Fibroblast of upper back skin (primary cell): ENCODE data around the gene XRCC4.
A peak's percentile ranks its signal among the peaks of the same experiment; 100 is the strongest.
"Not testable (repeated sequence)": the region's sequence is repeated elsewhere in the genome, so short reads cannot be mapped to it uniquely, and the experiment has no call there.

Experiments
- DNase-seq: peaks from one replicate; pipeline ENCODE4 v3.0.0-alpha.2; 2013

The XRCC4 gene

DNA sequence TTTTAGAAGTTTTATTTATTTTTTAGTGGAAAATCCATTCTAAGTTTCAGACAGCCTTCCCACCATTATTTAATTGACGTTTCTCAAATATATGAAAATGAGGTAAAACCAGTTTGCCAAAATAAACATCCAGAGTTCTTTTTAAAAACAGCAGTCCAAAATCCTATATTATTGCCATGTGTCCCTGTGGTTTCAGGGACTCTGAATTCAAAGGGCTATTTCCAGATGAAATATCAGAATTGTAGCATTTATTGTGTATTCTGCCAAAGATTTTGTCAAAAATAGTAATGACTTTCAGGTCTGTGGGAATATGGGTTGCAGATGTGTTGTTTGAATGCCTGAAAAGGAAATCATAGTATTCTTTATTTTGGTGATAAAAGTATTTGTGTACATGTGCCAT is 41.6 kb downstream of the XRCC4 start:
- DNase-seq, result no peak

DNA sequence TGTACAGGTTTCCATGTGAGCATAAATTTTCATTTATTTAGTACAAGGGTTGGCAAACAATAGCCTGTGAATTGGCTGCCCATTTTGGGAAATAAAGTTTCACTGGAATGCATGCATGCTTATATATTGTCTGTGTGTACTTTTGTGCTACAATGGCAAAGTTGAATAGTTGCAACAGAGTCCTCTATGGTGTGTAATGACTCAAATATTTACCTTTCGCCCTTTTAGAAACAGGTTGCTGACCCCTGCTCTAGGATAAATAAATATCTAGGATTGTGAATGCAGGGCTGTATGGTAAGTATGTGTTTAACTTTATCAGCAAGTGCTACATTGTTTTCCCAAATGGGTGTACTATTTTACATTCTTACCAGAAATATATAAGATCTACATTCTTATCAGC is 47.2 kb downstream of the XRCC4 start:
- no peak for DNase-seq

DNA sequence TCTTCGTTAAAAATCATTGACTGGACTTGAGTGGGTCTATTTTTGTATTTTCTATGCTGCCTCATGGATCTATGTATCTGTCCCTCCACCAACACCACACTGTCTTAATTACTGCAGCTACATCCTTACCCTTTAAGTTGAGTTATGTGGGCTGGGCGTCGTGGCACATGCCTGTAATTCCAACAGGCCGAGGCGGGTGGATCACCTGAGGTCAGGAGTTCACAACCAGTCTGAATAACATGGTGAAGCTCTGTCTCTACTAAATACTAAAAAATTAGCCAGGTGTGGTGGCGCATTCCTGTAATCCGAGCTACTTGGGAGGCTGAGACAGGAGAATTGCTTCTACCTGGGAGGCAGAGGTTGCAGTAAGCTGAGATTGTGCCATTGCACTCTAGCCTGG is 48.2 kb downstream of the XRCC4 start:
- no peak for DNase-seq

DNA sequence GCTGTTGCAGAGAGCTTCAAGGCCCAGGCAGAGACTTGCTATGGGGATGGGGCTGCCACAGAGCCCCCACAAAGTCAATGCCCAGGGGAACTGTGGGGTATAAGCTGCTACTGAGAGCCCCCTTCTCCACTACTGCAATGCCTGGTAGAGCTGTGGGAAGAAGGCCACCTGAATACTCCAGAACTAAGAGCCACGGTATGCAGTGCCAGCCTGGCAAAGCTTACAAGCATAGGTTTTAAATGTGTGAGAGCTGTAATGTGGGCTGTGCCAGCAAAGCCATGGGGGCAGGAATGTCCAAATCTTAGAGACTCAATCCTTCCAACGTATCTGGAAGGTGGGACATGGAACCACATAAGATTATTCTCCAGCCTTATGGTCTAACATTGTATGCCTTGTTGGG is 49.2 kb downstream of the XRCC4 start:
- DNase-seq, result no peak

DNA sequence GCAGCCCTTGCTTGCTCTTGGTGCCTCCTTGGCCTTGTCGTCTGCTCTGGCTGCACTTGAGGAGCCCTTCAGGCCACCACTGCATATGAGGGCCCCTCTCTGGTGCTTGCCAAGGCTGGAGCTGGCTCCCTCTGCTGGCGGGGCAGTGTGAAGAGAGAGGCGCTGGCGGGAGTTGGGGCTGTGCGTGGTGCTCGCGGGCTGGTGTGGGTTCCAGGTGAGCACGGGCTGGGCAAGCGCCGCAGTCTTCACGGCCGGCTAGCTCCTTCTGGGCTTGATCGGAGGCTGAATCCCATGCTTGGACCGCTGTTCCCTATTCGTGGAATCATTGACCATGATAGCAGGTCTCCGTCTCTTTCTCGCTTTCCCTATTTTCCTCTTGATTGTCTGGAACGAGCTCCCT is 56.5 kb downstream of the XRCC4 start:
- no peak for DNase-seq

DNA sequence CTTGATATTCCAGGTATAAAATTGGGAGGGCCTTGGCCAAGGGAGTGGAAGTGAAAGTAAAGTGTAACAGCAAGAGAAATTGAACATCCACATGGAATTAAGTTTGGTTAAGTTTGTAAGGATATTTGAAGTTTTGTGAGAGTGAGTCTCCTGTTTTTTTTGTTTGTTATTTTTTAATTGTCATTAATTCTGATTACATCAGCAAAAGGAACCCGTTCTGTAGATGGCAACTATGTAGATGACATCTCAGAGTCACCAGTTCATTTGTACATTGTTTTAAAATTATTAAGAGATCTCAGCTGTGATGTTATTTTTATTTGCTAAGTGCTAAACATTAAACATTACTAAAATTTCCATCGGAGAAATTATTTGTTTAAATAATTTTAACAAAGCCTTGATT is 65.2 kb downstream of the XRCC4 start:
- no peak for DNase-seq

DNA sequence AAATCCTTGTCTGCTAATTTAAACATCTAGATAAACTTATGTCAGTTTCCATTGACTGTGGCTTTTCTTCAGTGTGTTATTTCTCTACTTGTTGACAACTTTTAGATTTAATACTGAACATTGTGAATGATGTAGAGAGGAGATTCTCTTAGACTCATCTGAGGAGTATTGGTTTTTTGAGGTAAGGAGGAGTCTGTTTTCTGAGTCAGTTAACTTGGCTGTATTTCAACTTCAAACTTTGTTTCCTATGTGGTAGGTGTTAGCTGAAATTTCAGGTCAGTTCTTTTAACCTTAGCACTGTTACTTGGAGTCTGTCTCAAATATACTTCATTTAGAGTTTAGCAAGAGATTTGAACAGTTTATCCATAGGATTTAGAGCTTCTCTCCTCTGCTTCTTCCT is 67.9 kb downstream of the XRCC4 start:
- DNase-seq, result peak; percentile 43

DNA sequence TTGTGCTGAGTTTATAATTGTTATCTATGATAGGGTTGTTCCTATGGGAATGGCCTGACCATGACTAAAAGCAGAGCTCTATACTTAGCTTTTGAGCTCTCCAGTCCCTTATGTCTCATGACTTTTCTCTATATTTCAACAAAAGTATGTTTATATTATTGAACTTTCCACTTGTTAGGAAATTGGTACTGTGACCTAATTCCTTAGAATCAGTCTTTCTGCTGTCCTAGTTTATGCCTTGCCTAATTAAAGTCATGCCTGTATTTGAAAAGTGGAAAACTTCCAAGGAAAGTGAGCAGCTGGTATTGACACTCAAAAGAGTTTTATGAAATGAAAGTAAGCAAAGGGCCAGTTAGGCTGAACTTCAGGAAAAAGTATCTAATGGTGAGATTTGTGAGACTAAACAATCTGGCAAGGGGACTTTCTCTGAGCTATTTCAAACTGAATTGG is 68.6 kb downstream of the XRCC4 start:
- peak; percentile 3 for DNase-seq

DNA sequence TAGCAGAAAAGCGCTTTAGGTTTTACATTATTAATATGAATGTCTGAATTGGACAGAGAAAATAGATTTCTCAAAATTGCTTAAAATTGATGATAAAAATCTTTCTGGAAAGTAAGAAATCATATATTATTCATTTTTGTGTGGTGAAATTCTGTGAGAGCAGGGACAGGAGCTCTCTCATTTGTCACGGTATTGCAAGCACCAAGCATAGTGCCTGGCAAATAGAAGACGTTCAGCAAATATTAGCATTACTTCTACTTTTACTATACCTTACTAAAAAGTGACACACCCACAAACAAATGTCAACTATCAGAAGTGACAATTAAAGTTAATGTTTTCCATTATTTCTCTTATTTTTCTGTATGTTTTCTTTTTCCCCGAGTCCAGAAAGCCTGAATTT is 69.1 kb downstream of the XRCC4 start:
- no peak for DNase-seq

DNA sequence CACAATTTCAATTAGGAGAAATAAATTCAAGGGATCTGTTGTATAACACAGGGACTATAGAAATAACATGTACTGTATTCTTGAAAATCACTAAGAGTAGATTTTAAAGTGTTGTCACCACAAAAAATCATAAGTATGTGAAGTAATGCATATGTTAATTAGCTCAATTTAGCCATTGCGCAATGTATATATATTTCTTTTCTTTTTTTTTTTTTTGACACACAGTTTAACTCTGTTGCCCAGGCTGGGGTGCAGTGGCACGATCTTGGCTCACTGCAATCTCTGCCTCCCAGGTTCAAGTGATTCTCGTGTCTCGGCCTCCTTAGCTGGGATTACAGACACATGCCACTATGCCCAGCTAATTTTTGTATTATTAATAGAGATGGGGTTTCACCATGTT is 70.2 kb downstream of the XRCC4 start:
- DNase-seq, result no peak

DNA sequence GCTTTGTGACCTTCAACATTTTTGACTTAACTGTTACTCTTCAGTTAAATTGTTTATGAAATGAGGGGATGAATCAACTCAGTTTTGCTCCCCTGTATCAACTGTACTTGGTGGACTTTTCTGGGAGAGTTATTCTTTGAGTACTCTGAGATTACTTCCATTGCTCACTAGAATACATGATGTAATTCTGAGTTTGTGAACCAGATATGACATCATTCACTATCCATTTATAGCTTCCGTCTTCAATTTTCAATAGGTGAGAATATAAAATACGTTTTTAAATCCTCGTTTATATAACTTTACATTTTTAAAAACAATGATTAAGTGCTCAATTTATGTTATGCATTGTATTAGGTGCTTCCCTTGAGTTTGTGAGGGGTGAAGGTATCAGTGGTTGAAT is 71.0 kb downstream of the XRCC4 start:
- DNase-seq, result no peak

DNA sequence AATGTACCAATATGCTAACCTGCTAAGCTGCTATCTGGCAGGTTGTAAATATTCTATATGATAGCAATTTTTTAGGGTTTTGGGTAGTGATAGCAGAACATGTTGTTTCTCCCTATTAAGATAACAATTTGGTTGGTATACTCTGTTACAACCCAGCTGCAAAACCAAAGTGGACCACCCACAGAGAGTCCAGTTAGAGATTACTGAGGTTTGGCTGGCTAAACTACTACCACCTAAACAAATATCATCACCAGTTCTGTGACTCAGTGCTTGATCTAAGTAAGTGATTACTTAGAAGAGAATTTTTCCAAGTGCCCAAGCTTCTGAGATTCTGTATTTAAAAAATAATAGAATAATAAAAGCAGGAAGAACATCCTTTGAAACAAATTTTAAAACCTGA is 72.3 kb downstream of the XRCC4 start:
- peak; percentile 32 for DNase-seq

DNA sequence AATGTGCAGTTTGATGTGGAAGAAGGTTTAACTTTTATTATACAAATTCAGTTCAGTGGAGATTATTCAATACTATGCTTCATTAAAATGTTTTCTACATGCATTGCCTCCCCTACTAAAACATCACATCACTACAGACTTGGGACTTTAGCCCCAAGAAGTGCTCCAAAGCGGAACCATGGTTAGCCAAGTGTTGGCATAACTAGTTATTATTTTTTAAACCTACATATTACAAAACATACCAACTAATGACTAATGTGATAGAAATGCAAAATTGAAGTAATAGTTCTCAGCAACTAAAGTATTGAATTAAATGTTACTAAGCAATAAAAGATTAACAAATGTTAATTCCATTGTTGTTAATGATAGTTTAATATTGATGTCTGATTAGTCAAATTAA is 74.5 kb downstream of the XRCC4 start:
- DNase-seq, result no peak

DNA sequence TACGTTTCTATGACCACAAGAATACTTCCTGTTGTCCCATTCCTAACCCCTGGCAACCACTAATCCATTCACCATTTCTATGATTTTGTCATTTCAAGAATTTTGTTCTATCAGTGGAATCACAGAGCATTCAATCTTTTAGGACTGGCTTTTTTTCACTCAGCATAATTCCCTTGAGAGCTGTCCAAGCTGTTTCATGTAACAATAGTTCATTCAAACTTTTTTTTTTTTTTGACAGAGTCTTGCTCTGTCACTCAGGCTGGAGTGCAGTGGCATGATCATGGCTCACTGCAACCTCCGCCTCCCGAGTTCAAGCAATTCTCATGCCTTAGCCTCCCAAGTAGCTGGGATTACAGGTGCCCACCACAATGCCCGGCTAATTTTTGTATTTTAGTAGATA is 75.6 kb downstream of the XRCC4 start:
- DNase-seq, result not testable (repeated sequence)

DNA sequence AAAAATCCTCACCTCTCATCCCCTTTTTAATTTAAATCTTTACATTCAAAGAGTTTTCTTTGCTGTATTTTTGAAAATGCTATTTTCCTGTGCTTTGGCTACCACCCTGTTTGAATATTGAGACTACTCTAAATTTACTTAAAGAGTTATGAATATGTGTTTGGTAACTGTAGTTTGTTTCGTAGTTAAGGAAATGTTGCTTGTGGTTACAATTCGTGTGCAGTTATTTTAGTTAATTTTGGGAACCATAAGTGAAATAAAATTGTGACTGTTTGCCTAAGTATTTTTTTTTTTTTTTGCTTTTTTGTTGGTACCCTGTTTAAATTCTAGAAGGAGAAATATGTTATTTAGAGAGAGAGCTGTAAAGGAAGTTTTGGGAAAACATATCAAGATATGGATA is 78.7 kb downstream of the XRCC4 start:
- no peak for DNase-seq

DNA sequence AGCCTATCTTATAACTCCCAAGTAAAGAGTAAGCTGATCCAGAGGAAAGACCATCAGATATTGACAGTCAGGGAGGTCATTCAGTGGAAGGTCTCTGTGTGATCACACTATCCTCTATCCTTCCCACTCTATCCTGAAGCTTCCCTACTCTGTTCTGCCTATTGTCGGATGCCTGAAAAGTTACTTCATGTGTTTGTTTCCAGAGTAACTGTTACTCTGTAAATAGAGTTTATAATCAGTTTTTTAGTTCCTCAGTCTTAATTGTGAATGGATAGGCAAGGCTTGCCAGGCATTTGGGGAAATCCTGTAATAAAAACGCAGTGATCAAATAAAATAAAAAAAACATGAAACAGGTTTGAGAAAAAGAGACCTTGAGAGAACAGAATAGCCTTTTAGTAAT is 79.8 kb downstream of the XRCC4 start:
- no peak for DNase-seq

DNA sequence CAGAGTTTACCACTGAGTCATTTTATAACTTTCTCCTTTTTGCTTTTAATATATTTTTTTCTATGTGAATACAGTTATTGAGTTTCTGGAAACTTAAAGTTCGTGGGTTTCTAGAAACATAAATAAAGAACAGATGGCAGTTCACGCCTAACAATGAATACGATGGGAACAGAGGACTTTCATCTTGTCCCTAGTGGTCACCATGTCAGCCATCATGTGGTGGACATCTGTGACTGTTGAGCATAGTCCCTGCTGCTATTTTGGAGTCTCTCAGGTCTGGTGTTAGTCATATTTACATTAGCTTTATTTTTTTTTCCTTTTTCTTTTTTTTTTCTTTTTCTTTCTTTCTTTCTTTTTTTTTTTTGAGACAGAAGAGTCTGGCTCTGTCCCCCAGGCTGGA is 85.3 kb downstream of the XRCC4 start:
- no peak for DNase-seq

DNA sequence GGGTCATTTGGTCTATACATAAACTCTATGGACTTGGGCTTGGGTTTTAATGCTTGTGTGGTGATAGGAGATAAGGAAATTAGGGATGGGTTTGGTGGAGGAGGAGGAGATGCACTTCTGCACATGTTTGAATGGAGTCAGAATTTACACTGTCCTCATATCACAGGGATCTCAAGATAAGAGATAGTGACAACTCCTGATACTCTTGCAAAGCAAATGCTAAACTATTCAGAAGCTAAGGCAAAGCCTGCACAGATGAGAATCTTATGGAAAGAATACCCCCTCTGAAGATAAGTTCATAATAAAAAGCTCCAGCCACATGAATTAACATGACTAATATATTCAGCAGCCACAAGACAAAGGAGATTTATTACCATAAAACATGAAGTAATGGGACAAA is 90.2 kb downstream of the XRCC4 start:
- DNase-seq, result no peak

DNA sequence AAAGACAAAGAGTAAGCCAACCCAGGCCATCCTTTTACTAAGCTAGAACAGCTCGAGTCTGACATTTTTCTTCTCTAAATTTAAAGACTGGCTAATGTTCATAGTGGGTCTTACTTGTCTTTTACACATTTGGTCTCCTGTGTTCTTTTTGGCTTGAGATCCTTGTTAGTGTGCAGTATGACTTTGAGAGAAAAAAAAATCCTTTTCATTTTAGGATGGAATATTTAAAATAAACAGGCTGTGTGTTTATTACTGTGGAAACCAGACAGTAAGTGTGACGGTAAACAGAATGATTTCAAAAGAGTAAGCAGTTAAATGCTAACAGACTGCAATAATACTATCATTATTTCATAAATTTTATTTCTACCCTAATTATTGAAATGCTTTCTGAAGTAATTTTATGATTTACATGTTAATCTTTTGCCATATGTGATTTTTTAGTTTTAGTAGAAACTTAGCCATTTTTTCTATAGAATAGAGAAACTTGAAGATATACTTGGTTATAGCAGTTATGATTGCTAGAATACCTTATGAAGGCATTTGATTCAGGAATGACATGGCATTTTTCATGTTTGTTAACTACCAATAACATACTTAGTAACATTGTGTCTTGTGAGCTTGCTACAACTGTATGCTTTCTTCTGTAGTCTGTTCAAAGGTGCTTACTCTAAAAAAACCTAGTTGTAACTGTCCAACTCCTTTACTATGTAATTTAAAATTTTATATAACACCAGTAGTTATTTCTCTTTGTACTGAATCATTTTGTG is 92.4 kb downstream of the XRCC4 start:
- DNase-seq, result no peak

DNA sequence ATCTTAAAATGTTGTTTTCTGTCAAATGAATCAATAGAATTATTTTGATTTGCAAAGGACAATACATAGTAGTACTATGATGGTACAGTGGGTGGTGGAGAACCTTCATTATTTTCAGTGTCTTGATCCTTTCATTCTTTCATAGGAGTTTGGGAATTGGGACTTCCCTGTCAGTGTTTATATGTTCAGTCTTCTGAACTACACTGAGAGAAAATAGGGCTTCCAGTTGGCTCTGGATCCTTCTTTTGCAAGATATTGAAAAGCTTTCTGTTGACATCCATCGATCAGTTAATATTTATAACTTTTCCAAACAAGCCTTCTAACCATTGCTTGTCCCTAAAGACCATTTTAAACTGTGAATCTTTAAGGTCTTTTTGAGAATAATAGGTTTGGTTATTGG is 94.7 kb downstream of the XRCC4 start:
- no peak for DNase-seq

DNA sequence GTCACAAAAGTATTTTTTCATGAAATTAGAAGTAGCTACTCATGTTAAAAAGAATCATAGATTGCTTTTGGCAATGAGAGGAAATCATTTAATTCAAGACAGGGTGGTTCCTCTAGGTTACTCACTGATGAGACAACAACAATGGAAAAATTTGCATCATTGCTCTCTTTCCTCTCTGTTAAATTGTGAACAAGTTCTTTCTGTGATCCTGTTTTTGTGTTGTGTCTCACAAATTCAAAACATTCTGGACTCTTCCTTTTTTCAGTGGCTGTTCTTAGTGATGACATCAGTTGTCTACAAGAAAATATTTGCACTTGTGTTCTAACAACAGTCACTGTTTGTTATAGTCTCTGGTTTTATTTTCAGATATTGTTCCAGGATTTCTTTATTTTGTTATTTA is 95.3 kb downstream of the XRCC4 start:
- DNase-seq, result no peak

DNA sequence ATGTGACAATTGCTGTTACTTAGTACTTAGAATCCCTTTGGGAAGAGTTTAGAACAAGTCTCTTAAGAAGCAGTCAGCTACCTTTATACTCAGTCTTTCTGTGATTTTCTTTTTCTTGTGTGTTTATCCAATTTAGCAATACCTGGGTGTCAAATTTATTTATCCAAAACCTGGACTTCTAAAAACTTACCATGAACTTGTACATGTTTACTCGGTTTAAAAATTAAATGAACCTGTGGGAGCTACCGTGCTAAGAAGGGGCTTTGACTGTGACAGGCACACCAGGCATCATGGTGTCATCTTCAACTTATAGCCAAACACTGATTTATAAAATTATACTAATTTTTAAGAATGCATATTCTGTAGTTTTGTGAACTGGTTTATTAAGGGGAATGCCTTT is 96.5 kb downstream of the XRCC4 start:
- no peak for DNase-seq

DNA sequence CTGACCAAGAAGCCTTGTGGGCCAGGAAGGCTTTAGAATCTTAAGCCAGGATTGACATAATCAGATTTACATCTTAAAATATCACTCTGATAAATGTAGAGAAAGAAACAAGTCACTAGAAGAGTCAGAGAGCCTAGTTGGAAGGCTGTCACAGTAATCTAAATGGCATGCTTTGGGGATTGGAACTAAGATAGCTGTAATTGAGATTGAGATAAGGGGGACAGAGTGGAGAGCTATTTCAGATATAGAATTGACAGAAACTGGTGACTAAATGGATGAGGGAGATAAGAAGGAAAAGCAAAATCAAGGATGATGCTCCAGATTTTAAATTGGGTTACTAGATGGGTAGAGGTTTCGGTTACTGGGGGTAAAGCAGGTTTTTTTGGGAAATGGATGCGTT is 100.5 kb downstream of the XRCC4 start:
- no peak for DNase-seq

DNA sequence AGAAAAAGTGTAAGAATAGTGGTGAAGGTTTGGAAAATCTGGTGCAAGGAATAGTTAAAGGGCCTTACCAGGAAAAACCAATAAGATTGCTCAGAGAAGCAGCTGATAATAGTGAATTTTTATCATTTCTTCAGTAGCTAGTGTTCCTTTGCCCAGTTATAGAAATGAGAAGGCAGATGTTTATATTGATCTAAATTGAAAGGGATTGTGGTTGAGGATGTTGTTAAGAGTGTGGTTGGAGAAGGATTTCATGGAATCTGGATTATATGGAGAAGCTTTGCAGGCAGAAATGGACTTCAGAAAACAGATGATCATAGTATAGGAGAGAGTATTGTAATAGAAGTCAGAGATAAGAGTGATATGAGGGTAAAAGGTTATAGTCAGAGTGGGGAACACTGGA is 102.6 kb downstream of the XRCC4 start:
- peak; percentile 53 for DNase-seq

DNA sequence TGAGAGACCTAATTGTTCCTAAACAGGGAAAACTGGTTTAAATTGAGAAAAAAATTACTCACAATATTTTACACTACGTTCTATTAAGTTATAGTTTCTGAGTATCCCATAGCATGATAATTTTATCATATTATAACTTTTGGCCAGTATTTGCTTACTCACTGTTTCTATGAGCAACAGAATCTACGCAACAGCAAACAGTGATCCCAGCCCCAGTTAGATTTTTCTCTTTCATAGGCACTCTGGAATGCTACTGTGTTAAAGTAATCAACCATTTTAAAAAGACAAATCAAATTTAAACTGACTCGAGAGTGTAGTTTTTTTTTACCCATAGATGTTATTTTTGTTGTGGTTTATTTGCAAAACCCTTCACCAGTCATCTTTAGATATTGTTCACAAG is 107.2 kb downstream of the XRCC4 start:
- no peak for DNase-seq

DNA sequence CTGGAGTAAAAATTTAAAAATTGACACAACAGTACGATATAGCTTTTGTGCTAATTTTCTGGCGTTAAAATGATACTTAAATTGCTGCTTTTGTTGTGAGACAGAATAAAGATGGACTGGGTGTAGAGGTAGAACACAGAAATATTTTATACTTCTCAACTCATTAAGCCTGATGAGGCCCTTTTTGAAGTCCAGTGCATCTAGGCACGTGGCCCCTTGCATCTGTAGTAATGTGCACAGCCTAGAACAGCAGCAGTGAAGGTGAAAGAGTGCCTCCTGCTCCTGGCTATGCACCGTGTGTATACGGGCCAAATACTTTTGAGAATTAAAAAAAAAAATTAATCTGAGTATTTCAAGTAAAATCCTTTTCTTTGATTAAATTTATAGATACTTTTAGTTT is 115.6 kb downstream of the XRCC4 start:
- DNase-seq, result no peak
